OCI-LY7 (cell line): Measurements from ENCODE around the gene SUOX.

Source experiments
- EZH2phosphoT487 ChIP-seq: fragments of 200-600 bp; sonication (generic); IDR thresholded peaks from 2 replicates; pipeline ENCODE4 v1.6.1; 2018; ENCODE audit warnings: low read depth, borderline replicate concordance, mild to moderate bottlenecking, mixed run types, antibody characterized with exemption, low read length, moderate library complexity, mixed read lengths
- TF ChIP-seq, protein P1 (sequence below): fragments of 200-600 bp; sonication (generic); conservative IDR thresholded peaks from 2 replicates; pipeline ENCODE4 v1.5.1; 2014; ENCODE audit warnings: mild to moderate bottlenecking, antibody characterized with exemption, low read length, moderate library complexity, mixed read lengths

DNA sequence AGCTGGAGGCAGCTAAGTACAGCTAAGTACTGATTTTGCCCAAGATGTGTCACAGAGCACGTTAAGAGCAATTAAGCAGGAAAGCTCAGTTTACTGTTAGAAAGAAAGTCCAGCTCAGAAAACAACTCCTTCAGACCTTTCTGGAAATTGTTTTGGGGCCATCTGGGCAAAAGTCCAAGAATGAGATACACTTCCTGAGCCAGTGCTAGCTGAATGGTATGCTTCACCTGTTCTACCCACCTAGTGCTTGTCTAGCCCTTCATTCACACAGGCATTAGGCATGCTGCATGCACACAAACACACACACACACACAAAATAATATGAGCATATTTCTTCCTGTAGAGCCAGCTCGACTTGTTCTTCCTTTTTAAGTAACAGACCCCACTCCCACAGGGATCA lies 17.1 kb downstream of the SUOX start:
- TF ChIP-seq, protein P1, sequence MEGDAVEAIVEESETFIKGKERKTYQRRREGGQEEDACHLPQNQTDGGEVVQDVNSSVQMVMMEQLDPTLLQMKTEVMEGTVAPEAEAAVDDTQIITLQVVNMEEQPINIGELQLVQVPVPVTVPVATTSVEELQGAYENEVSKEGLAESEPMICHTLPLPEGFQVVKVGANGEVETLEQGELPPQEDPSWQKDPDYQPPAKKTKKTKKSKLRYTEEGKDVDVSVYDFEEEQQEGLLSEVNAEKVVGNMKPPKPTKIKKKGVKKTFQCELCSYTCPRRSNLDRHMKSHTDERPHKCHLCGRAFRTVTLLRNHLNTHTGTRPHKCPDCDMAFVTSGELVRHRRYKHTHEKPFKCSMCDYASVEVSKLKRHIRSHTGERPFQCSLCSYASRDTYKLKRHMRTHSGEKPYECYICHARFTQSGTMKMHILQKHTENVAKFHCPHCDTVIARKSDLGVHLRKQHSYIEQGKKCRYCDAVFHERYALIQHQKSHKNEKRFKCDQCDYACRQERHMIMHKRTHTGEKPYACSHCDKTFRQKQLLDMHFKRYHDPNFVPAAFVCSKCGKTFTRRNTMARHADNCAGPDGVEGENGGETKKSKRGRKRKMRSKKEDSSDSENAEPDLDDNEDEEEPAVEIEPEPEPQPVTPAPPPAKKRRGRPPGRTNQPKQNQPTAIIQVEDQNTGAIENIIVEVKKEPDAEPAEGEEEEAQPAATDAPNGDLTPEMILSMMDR, result no peak
- TF ChIP-seq EZH2phosphoT487, result no peak
